GM18505 (cell line): Measurements from ENCODE around the gene STX2.
"Not testable (repeated sequence)": the region's sequence is repeated elsewhere in the genome, so short reads cannot be mapped to it uniquely, and the experiment has no call there.

Experiments used
- ATAC-seq: cut with Tn5 transposase; IDR thresholded peaks from one replicate; pipeline ENCODE4 v1.9.1; 2021; ENCODE audit not compliant: unreplicated experiment
- POLR2A ChIP-seq: IDR thresholded peaks from 4 replicates; pipeline ENCODE4 v1.6.1; 2011; ENCODE audit warnings: borderline replicate concordance; ENCODE audit not compliant: insufficient read depth, insufficient read length; ENCODE audit errors: extremely low read depth

The STX2 gene

GRCh38 chr12:130765186-130765659 lies 73.8 kb downstream of the STX2 start:
- no peak for ATAC-seq
- no peak for TF ChIP-seq POLR2A

GRCh38 chr12:130764475-130765185 lies 74.4 kb downstream of the STX2 start:
- no peak for ATAC-seq
- no peak for TF ChIP-seq POLR2A

GRCh38 chr12:130764073-130764472 lies 75.0 kb downstream of the STX2 start:
- ATAC-seq, result no peak
- TF ChIP-seq POLR2A, result no peak

- no peak for TF ChIP-seq POLR2A
- ATAC-seq, result no peak
These were observed 76.8 kb downstream of the STX2 start for GRCh38 chr12:130762319-130762675.

GRCh38 chr12:130761537-130762318 lies 77.3 kb downstream of the STX2 start:
- no peak for TF ChIP-seq POLR2A
- no peak for ATAC-seq

- TF ChIP-seq POLR2A, result no peak
- no peak for ATAC-seq
These were observed 84.7 kb downstream of the STX2 start for GRCh38 chr12:130754234-130754901.

- no peak for TF ChIP-seq POLR2A
- no peak for ATAC-seq
These were observed 86.3 kb downstream of the STX2 start for GRCh38 chr12:130752692-130753230.

- not testable (repeated sequence) for ATAC-seq
These were observed 87.0 kb downstream of the STX2 start for GRCh38 chr12:130752037-130752436.

GRCh38 chr12:130748786-130749185 lies 90.3 kb downstream of the STX2 start:
- no peak for ATAC-seq
- no peak for TF ChIP-seq POLR2A

GRCh38 chr12:130747867-130748740 lies 90.9 kb downstream of the STX2 start:
- peak; percentile 88 for ATAC-seq
- TF ChIP-seq POLR2A, result no peak

- TF ChIP-seq POLR2A, result no peak
- no peak for ATAC-seq
These were observed 92.5 kb downstream of the STX2 start for GRCh38 chr12:130746546-130746945.

- no peak for ATAC-seq
- TF ChIP-seq POLR2A, result no peak
These were observed 93.1 kb downstream of the STX2 start for GRCh38 chr12:130745921-130746320.

GRCh38 chr12:130744274-130744673 lies 94.8 kb downstream of the STX2 start:
- no peak for ATAC-seq
- TF ChIP-seq POLR2A, result no peak

GRCh38 chr12:130743606-130744005 lies 95.4 kb downstream of the STX2 start:
- no peak for ATAC-seq
- no peak for TF ChIP-seq POLR2A
